Neuronal stem cell (in vitro differentiated cells): Measurements from ENCODE around the gene KRTAP10-6.
A peak's percentile ranks its signal among the peaks of the same experiment; 100 is the strongest.
"Not testable (repeated sequence)": the region's sequence is repeated elsewhere in the genome, so short reads cannot be mapped to it uniquely, and the experiment has no call there.

Experiments used
- DNase-seq: peaks from one replicate; pipeline ENCODE4 v3.0.0-alpha.2; 2013; ENCODE audit warnings: low spot score
- H2AFZ ChIP-seq: one replicate; pipeline ENCODE4 v1.6.1; 2013; ENCODE audit warnings: mild to moderate bottlenecking, low read length, inconsistent platforms
- H2AK5ac ChIP-seq: 2 replicates; pipeline ENCODE4 v1.6.1; 2013; ENCODE audit warnings: low read depth, mild to moderate bottlenecking, inconsistent platforms, low read length, moderate library complexity, mixed read lengths
- H2BK120ac ChIP-seq: 2 replicates; pipeline ENCODE4 v1.6.1; 2013; ENCODE audit warnings: low read depth, mild to moderate bottlenecking, inconsistent platforms, low read length, moderate library complexity, mixed read lengths
- H2BK12ac ChIP-seq: one replicate; pipeline ENCODE4 v1.6.1; 2013; ENCODE audit warnings: low read length, inconsistent platforms
- H2BK15ac ChIP-seq: 2 replicates; pipeline ENCODE4 v1.6.1; 2013; ENCODE audit warnings: mild to moderate bottlenecking, low read length, inconsistent platforms, mixed read lengths
- H2BK5ac ChIP-seq: one replicate; pipeline ENCODE4 v1.6.1; 2013; ENCODE audit warnings: inconsistent platforms, mild to moderate bottlenecking, low read length, moderate library complexity
- H3K14ac ChIP-seq: one replicate; pipeline ENCODE4 v1.6.1; 2013; ENCODE audit warnings: low read length, inconsistent platforms
- H3K18ac ChIP-seq: 2 replicates; pipeline ENCODE4 v1.6.1; 2013; ENCODE audit warnings: low read length, inconsistent platforms
- H3K23ac ChIP-seq: 2 replicates; pipeline ENCODE4 v1.6.1; 2013; ENCODE audit warnings: low read depth, mild to moderate bottlenecking, mixed read lengths, low read length, inconsistent platforms; ENCODE audit not compliant: poor library complexity
- H3K27ac ChIP-seq: replicated peaks from 3 replicates; pipeline ENCODE4 v1.5.1; 2013; ENCODE audit warnings: low read length, inconsistent platforms
- H3K27me3 ChIP-seq, 3 experiments: 2 replicates each; pipeline ENCODE4 v1.6.1; 2013; ENCODE audit warnings: low read length in 3 of 3, mild to moderate bottlenecking in 2 of 3, inconsistent platforms in 1 of 3, low read depth in 1 of 3, mixed read lengths in 1 of 3, moderate library complexity in 1 of 3; ENCODE audit not compliant: control insufficient read depth in 3 of 3, insufficient read depth in 3 of 3
- H3K36me3 ChIP-seq, 2 donors: replicated peaks in 1 of 2; 2 replicates each; pipeline ENCODE4 v1.6.1; 2013; ENCODE audit warnings: low read length in 2 of 2; ENCODE audit not compliant: control insufficient read depth in 2 of 2, insufficient read depth in 2 of 2
- H3K4ac ChIP-seq: 2 replicates; pipeline ENCODE4 v1.6.1; 2013; ENCODE audit warnings: inconsistent platforms, mild to moderate bottlenecking, low read length, moderate library complexity
- H3K4me1 ChIP-seq, 2 donors: 1 replicate in 1 of 2; 2 replicates in 1 of 2; pipeline ENCODE4 v1.6.1; 2013; ENCODE audit warnings: low read length in 2 of 2, low read depth in 1 of 2; ENCODE audit not compliant: control insufficient read depth in 2 of 2, insufficient read depth in 1 of 2
- H3K4me2 ChIP-seq: one replicate; pipeline ENCODE4 v1.6.1; 2013; ENCODE audit warnings: mild to moderate bottlenecking, low read length, inconsistent platforms; ENCODE audit not compliant: insufficient read depth, poor library complexity, severe bottlenecking
- H3K4me3 ChIP-seq, 2 donors: 2 replicates each; pipeline ENCODE4 v1.5.1; 2013; ENCODE audit warnings: low read length in 2 of 2, mild to moderate bottlenecking in 2 of 2, inconsistent platforms in 1 of 2, moderate library complexity in 1 of 2
- H3K79me1 ChIP-seq: one replicate; pipeline ENCODE4 v1.6.1; 2013; ENCODE audit warnings: low read depth, mild to moderate bottlenecking, inconsistent platforms, low read length, moderate library complexity
- H3K9ac ChIP-seq: one replicate; pipeline ENCODE4 v1.6.1; 2013; ENCODE audit warnings: mild to moderate bottlenecking, low read depth, low read length, inconsistent platforms; ENCODE audit not compliant: poor library complexity
- H3K9me3 ChIP-seq, 2 donors: replicated peaks in 1 of 2; 2 replicates each; pipeline versions ENCODE3 to v1.6.1; 2013; ENCODE audit warnings: low read length in 2 of 2, mild to moderate bottlenecking in 2 of 2, inconsistent platforms in 1 of 2, low read depth in 1 of 2, mixed read lengths in 1 of 2, moderate library complexity in 1 of 2; ENCODE audit not compliant: control insufficient read depth in 2 of 2, insufficient read depth in 1 of 2
- H4K8ac ChIP-seq: one replicate; pipeline ENCODE4 v1.6.1; 2013; ENCODE audit warnings: low read depth, mild to moderate bottlenecking, inconsistent platforms, low read length, moderate library complexity
- H4K91ac ChIP-seq: one replicate; pipeline ENCODE4 v1.6.1; 2013; ENCODE audit warnings: low read length, low read depth, mild to moderate bottlenecking, inconsistent platforms; ENCODE audit not compliant: poor library complexity
- WGBS, 2 donors: extraction: QIAGEN DNeasy Blood & Tissue Kit; methylation state at CpG; one replicate each; pipeline ENCODE4 v1.1.7; 2013; ENCODE audit warnings: missing lambda C conversion rate in 2 of 2, mixed read lengths in 1 of 2; ENCODE audit not compliant: insufficient read length in 2 of 2, insufficient replicate concordance in 1 of 2; ENCODE audit errors: extremely low coverage in 2 of 2; 5-methylcytosine and 5-hydroxymethylcytosine counted together

The KRTAP10-6 gene

GRCh38 chr21:44552136-44552535, 40.2 kb downstream of the KRTAP10-6 start:
- Histone ChIP-seq H3K36me3 (no peaks in the 10 kb centered on the region), H3K9me3 (peaks cover 0 to 3% of the 10 kb centered on the region in 2 donors), H2AK5ac (peak overlapping the region; percentile 95), H4K8ac (no peak overlapping the region), H3K9ac (no peak overlapping the region), H3K4me2 (no peak overlapping the region), H4K91ac (peak overlapping the region; percentile 89), H3K23ac (no peak overlapping the region), H2BK5ac (peak overlapping the region; percentile 27), H3K4ac (no peak overlapping the region), H3K79me1 (no peaks in the 10 kb centered on the region), H2AFZ (peak overlapping the region; percentile 69), H3K4me3 (no peak overlapping the region), H2BK120ac (peak overlapping the region; percentile 9), H2BK12ac (peak overlapping the region; percentile 10), H2BK15ac (peak overlapping the region; percentile 5), H3K27ac (no peak overlapping the region), H3K27me3 (no peaks in the 10 kb centered on the region), H3K14ac (peak overlapping the region; percentile 78), H3K18ac (peak overlapping the region; percentile 92), H3K4me1 (peaks cover 21 to 22% of the 10 kb centered on the region in 2 donors)
- no peak for DNase-seq
- no CpG with 5 or more reads among the region's 6 CpGs for WGBS, 2 donors

GRCh38 chr21:44551340-44551961, 40.9 kb downstream of the KRTAP10-6 start, which contains the start of gene KRTAP10-2:
TSS of gene KRTAP10-2 (minus strand) at chr21:44551505. CDS start at chr21:44551458, 47 bp downstream.
- Histone ChIP-seq H3K27me3 (no peaks in the 10 kb centered on the region), H2BK5ac (peak within 1 kb of the TSS; percentile 27), H3K4me1 (peaks cover 21 to 22% of the 10 kb centered on the region in 2 donors), H3K9me3 (peaks cover 0 to 3% of the 10 kb centered on the region in 2 donors), H3K79me1 (no peaks in the 10 kb centered on the region), H3K14ac (peak within 1 kb of the TSS; percentile 78), H3K36me3 (no peaks in the 10 kb centered on the region), H3K18ac (peak within 1 kb of the TSS; percentile 92), H2AK5ac (peak within 1 kb of the TSS; percentile 95), H3K9ac (peak within 1 kb of the TSS; percentile 24), H3K4ac (no peak within 1 kb of the TSS), H3K27ac (no peak within 1 kb of the TSS), H3K23ac (peak within 1 kb of the TSS; percentile 1), H3K4me2 (no peak within 1 kb of the TSS), H2BK12ac (peak within 1 kb of the TSS; percentile 65), H2BK15ac (peak within 1 kb of the TSS; percentile 81), H4K8ac (no peak within 1 kb of the TSS), H2BK120ac (peak within 1 kb of the TSS; percentile 90), H4K91ac (peak within 1 kb of the TSS; percentile 89), H2AFZ (peak within 1 kb of the TSS; percentile 69), H3K4me3 (peak within 1 kb of the TSS in 1 of 2 donors; percentile 37)
- no peak for DNase-seq
- no CpG with 5 or more reads among the region's 17 CpGs for WGBS, 2 donors

- peak overlapping the region; percentile 48 for H3K18ac ChIP-seq
- H2BK5ac ChIP-seq, result peak overlapping the region; percentile 16
- H2BK12ac ChIP-seq, result peak overlapping the region; percentile 16
- no peak for DNase-seq
- peaks cover 21 to 22% of the 10 kb centered on the region in 2 donors for H3K4me1 ChIP-seq
- no peaks in the 10 kb centered on the region for H3K36me3 ChIP-seq
- no peak overlapping the region for H3K4ac ChIP-seq
- peaks cover 0 to 3% of the 10 kb centered on the region in 2 donors for H3K9me3 ChIP-seq
- no CpG with 5 or more reads among the region's 10 CpGs for WGBS, 2 donors
- H4K8ac ChIP-seq, result no peak overlapping the region
- no peak overlapping the region for H2AFZ ChIP-seq
- no peaks in the 10 kb centered on the region for H3K27me3 ChIP-seq
- H3K4me2 ChIP-seq, result no peak overlapping the region
- no peak overlapping the region for H3K9ac ChIP-seq
- peak overlapping the region; percentile 77 for H2AK5ac ChIP-seq
- peak overlapping the region; percentile 1 for H3K23ac ChIP-seq
- H2BK120ac ChIP-seq, result no peak overlapping the region
- H3K4me3 ChIP-seq, result peak overlapping the region in 1 of 2 donors; percentile 37
- no peaks in the 10 kb centered on the region for H3K79me1 ChIP-seq
- H4K91ac ChIP-seq, result peak overlapping the region; percentile 31
- H3K14ac ChIP-seq, result peak overlapping the region; percentile 49
- H2BK15ac ChIP-seq, result peak overlapping the region; percentile 81
- no peak overlapping the region for H3K27ac ChIP-seq
Observed at GRCh38 chr21:44550807-44551206, 41.5 kb downstream of the KRTAP10-6 start.

- H2AK5ac ChIP-seq, result peak overlapping the region; percentile 77
Observed at GRCh38 chr21:44550285-44550684, 42.0 kb downstream of the KRTAP10-6 start.

More at GRCh38 chr21:44550285-44550684, 42.0 kb downstream of the KRTAP10-6 start:
- peak overlapping the region; percentile 1 for H3K23ac ChIP-seq
- H2AFZ ChIP-seq, result peak overlapping the region; percentile 22
- H4K91ac ChIP-seq, result peak overlapping the region; percentile 31
- peaks cover 21 to 22% of the 10 kb centered on the region in 2 donors for H3K4me1 ChIP-seq
- not testable (repeated sequence) for H3K4ac ChIP-seq, H3K27ac ChIP-seq, H3K4me2 ChIP-seq, H3K27me3 ChIP-seq, H3K79me1 ChIP-seq, H3K36me3 ChIP-seq, H3K9ac ChIP-seq, DNase-seq, H4K8ac ChIP-seq, H3K4me3 ChIP-seq, H3K9me3 ChIP-seq
- peak overlapping the region; percentile 90 for H2BK120ac ChIP-seq
- H2BK15ac ChIP-seq, result peak overlapping the region; percentile 81
- H2BK5ac ChIP-seq, result peak overlapping the region; percentile 16
- peak overlapping the region; percentile 49 for H3K14ac ChIP-seq
- peak overlapping the region; percentile 92 for H3K18ac ChIP-seq
- peak overlapping the region; percentile 49 for H2BK12ac ChIP-seq
- no CpG with 5 or more reads among the region's 17 CpGs for WGBS, 2 donors
